Measurements from ENCODE around the gene NUDT19. TPM values are rescaled to one million over a fixed set of nuclear protein-coding genes. Genes with fewer than 3 reads are reported as not detected.

Gene NUDT19
- total RNA-seq, 1 experiment from 2014 or later, result 22.1 TPM

DNA sequence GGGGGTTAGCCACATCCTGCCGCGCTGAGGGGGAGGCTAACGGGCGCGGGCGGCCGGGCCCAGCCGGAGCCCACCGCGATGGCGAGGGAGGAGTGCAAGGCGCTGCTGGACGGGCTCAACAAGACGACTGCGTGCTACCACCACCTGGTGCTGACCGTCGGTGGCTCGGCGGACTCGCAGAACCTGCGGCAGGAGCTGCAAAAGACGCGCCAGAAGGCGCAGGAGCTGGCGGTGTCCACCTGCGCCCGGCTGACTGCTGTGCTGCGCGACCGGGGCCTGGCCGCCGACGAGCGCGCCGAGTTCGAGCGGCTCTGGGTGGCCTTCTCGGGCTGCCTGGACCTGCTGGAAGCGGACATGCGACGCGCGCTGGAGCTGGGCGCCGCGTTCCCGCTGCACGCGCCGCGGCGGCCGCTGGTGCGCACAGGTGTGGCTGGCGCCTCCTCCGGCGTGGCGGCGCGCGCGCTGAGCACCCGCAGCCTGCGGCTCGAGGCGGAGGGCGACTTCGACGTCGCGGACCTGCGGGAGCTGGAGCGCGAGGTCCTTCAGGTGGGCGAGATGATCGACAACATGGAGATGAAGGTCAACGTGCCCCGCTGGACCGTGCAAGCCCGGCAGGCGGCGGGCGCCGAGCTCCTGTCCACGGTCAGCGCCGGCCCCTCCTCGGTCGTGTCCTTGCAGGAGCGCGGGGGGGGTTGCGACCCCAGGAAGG is 15.3 kb upstream of the NUDT19 start:
- DNase-seq (ENCODE audit: low read depth, low spot score), result no peak
- peak overlapping the region; percentile 85; the same call in 1 of the 2 replicates for H3K27ac ChIP-seq (ENCODE audit: low read depth, low read length)
- no TSS peak for BruUV-seq (replicated peaks)
- no peak for ATAC-seq
- ChIA-PET POLR2A (interaction anchor here (1.0 kb wide), 1 partner anchor 15 kb away, joined by 3 read pairs; the partner anchor contains the start of gene NUDT19), CTCF (interaction anchor here (0.6 to 1.3 kb wide), 2 partner anchors 17 to 90 kb away, joined by 3 read pairs; no protein-coding TSS in a partner anchor), RAD21 (ENCODE audit: low non-redundant PET in 1 of 2, low total read pairs in 2 of 2, uncharacterized antibody in 2 of 2, unreplicated experiment in 2 of 2) (no interaction called here)
- TF ChIP-seq SP1 (IDR thresholded peaks at IDR 0.05; ENCODE audit: low read depth) (no peak), RAD21 (IDR thresholded peaks at IDR 0.05; ENCODE audit: low read depth) (no peak), ZFX (IDR thresholded peaks at IDR 0.05) (no peak), EZH2 (IDR thresholded peaks at IDR 0.05) (no peak), TCF7L2 (IDR thresholded peaks at IDR 0.05; ENCODE audit: borderline replicate concordance, extremely low read depth, insufficient read depth, insufficient read length) (no peak), ELF1 (IDR thresholded peaks at IDR 0.05; ENCODE audit: borderline replicate concordance, low read depth) (no peak), EGR1 (IDR thresholded peaks at IDR 0.05; ENCODE audit: low read depth) (no peak), FOSL1 (IDR thresholded peaks at IDR 0.05; ENCODE audit: low read depth) (no peak), POLR2AphosphoS5 (IDR thresholded peaks at IDR 0.05; ENCODE audit: low read depth, low read length) (no peak)
- TF ChIP-seq, protein P1, sequence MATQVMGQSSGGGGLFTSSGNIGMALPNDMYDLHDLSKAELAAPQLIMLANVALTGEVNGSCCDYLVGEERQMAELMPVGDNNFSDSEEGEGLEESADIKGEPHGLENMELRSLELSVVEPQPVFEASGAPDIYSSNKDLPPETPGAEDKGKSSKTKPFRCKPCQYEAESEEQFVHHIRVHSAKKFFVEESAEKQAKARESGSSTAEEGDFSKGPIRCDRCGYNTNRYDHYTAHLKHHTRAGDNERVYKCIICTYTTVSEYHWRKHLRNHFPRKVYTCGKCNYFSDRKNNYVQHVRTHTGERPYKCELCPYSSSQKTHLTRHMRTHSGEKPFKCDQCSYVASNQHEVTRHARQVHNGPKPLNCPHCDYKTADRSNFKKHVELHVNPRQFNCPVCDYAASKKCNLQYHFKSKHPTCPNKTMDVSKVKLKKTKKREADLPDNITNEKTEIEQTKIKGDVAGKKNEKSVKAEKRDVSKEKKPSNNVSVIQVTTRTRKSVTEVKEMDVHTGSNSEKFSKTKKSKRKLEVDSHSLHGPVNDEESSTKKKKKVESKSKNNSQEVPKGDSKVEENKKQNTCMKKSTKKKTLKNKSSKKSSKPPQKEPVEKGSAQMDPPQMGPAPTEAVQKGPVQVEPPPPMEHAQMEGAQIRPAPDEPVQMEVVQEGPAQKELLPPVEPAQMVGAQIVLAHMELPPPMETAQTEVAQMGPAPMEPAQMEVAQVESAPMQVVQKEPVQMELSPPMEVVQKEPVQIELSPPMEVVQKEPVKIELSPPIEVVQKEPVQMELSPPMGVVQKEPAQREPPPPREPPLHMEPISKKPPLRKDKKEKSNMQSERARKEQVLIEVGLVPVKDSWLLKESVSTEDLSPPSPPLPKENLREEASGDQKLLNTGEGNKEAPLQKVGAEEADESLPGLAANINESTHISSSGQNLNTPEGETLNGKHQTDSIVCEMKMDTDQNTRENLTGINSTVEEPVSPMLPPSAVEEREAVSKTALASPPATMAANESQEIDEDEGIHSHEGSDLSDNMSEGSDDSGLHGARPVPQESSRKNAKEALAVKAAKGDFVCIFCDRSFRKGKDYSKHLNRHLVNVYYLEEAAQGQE (IDR thresholded peaks at IDR 0.05; ENCODE audit: low read depth), result no peak
- TF ChIP-seq, protein P2, sequence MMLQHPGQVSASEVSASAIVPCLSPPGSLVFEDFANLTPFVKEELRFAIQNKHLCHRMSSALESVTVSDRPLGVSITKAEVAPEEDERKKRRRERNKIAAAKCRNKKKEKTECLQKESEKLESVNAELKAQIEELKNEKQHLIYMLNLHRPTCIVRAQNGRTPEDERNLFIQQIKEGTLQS (IDR thresholded peaks at IDR 0.05), result no peak
- TF ChIP-seq, protein P3, sequence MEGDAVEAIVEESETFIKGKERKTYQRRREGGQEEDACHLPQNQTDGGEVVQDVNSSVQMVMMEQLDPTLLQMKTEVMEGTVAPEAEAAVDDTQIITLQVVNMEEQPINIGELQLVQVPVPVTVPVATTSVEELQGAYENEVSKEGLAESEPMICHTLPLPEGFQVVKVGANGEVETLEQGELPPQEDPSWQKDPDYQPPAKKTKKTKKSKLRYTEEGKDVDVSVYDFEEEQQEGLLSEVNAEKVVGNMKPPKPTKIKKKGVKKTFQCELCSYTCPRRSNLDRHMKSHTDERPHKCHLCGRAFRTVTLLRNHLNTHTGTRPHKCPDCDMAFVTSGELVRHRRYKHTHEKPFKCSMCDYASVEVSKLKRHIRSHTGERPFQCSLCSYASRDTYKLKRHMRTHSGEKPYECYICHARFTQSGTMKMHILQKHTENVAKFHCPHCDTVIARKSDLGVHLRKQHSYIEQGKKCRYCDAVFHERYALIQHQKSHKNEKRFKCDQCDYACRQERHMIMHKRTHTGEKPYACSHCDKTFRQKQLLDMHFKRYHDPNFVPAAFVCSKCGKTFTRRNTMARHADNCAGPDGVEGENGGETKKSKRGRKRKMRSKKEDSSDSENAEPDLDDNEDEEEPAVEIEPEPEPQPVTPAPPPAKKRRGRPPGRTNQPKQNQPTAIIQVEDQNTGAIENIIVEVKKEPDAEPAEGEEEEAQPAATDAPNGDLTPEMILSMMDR (IDR thresholded peaks at IDR 0.05 in 2 of 3, conservative IDR thresholded peaks at IDR 0.05 in 1 of 3; ENCODE audit: borderline replicate concordance in 1 of 3, insufficient read depth in 1 of 3, low read depth in 2 of 3, low read length in 2 of 3), result no peak
- TF ChIP-seq, protein P4, sequence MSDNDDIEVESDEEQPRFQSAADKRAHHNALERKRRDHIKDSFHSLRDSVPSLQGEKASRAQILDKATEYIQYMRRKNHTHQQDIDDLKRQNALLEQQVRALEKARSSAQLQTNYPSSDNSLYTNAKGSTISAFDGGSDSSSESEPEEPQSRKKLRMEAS (IDR thresholded peaks at IDR 0.05), result no peak
- TF ChIP-seq, protein P5, sequence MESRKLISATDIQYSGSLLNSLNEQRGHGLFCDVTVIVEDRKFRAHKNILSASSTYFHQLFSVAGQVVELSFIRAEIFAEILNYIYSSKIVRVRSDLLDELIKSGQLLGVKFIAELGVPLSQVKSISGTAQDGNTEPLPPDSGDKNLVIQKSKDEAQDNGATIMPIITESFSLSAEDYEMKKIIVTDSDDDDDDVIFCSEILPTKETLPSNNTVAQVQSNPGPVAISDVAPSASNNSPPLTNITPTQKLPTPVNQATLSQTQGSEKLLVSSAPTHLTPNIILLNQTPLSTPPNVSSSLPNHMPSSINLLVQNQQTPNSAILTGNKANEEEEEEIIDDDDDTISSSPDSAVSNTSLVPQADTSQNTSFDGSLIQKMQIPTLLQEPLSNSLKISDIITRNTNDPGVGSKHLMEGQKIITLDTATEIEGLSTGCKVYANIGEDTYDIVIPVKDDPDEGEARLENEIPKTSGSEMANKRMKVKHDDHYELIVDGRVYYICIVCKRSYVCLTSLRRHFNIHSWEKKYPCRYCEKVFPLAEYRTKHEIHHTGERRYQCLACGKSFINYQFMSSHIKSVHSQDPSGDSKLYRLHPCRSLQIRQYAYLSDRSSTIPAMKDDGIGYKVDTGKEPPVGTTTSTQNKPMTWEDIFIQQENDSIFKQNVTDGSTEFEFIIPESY (IDR thresholded peaks at IDR 0.05; ENCODE audit: extremely low read depth, insufficient replicate concordance, low read length), result no peak
- H3K9me2 ChIP-seq (ENCODE audit: insufficient read depth), result no peaks in the 10 kb centered on the region
- peak overlapping the region in 1 of 2 experiments; percentile 93; a peak in 1 of 4 replicates for H3K4me3 ChIP-seq (replicated peaks in 1 of 2; ENCODE audit: low read depth in 1 of 2, low read length in 2 of 2)
- H4K20me1 ChIP-seq (ENCODE audit: insufficient read depth), result no peaks in the 10 kb centered on the region
- intact Hi-C loops (cut with micrococcal nuclease), result no loop called here
- 0 out of 4 replicates have a peak, but pooled peaks cover 0 to 4% of the 10 kb centered on the region in 2 experiments for H3K36me3 ChIP-seq (ENCODE audit: control insufficient read depth in 1 of 2, insufficient read depth in 2 of 2, low read length in 2 of 2)
- peaks cover 32% of the 10 kb centered on the region for H3K79me2 ChIP-seq (ENCODE audit: insufficient read depth, low read length)
- no peaks in the 10 kb centered on the region for H3K9me3 ChIP-seq (ENCODE audit: control insufficient read depth in 1 of 2, insufficient read depth in 1 of 2, low read depth in 1 of 2, low read length in 2 of 2)
- peak overlapping the region; percentile 99 for H3K4me2 ChIP-seq (ENCODE audit: low read length)
- no peak overlapping the region for H2AFZ ChIP-seq (ENCODE audit: low read depth, low read length, poor library complexity, severe bottlenecking)
- no peaks in the 10 kb centered on the region for H3K27me3 ChIP-seq (ENCODE audit: insufficient read depth, low read length)
- no peak overlapping the region for H3K9ac ChIP-seq (ENCODE audit: low read length)
- peaks cover 11 to 23% of the 10 kb centered on the region in 2 experiments for H3K4me1 ChIP-seq (ENCODE audit: control insufficient read depth in 1 of 2, insufficient read depth in 2 of 2, low read length in 2 of 2)
